ENCODE measurements around the gene MSH4.

MSH4 gene

GRCh38 chr1:75952016-75952415 is 155.3 kb downstream of the MSH4 start:
- no peak for DNase-seq

GRCh38 chr1:75953461-75953860 is 156.8 kb downstream of the MSH4 start:
- DNase-seq, result no peak

- no peak for DNase-seq
Measured at GRCh38 chr1:75954586-75954985, 157.9 kb downstream of the MSH4 start.

All from bone marrow (tissue), 2 donors.